ENCODE data around the gene SSUH2. TPM values are rescaled to one million over a fixed set of nuclear protein-coding genes. Genes with fewer than 3 reads are reported as not detected.

The SSUH2 gene
- total RNA-seq, 1 donor: not detected

DNA sequence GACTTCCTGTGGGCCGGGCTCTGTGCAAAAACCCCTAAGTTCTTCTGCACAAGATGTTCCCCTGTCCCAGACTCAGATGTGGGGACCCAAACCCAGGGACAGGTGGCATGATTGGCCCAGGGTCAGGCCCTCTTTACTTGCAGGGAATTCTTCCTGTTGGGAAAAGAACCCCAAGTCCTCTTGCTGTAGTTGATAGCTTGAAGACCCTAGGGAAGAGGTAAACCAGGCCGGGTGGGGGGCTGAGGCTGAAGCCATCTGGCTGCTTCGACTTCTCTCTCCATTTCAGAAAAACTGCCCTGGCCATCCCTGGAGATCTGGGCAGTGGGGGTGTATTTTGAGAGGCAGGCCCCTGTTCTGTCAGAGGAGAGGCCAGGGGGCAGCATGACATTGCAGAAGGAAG, 23.5 kb downstream of the SSUH2 start:
- no peak for DNase-seq (ENCODE audit: low read depth)
- no peak overlapping the region for H3K4me3 ChIP-seq (ENCODE audit: low read depth, low read length)
- TF ChIP-seq, protein P1, sequence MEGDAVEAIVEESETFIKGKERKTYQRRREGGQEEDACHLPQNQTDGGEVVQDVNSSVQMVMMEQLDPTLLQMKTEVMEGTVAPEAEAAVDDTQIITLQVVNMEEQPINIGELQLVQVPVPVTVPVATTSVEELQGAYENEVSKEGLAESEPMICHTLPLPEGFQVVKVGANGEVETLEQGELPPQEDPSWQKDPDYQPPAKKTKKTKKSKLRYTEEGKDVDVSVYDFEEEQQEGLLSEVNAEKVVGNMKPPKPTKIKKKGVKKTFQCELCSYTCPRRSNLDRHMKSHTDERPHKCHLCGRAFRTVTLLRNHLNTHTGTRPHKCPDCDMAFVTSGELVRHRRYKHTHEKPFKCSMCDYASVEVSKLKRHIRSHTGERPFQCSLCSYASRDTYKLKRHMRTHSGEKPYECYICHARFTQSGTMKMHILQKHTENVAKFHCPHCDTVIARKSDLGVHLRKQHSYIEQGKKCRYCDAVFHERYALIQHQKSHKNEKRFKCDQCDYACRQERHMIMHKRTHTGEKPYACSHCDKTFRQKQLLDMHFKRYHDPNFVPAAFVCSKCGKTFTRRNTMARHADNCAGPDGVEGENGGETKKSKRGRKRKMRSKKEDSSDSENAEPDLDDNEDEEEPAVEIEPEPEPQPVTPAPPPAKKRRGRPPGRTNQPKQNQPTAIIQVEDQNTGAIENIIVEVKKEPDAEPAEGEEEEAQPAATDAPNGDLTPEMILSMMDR (IDR thresholded peaks at IDR 0.05; ENCODE audit: insufficient read depth, low read length): no peak

DNA sequence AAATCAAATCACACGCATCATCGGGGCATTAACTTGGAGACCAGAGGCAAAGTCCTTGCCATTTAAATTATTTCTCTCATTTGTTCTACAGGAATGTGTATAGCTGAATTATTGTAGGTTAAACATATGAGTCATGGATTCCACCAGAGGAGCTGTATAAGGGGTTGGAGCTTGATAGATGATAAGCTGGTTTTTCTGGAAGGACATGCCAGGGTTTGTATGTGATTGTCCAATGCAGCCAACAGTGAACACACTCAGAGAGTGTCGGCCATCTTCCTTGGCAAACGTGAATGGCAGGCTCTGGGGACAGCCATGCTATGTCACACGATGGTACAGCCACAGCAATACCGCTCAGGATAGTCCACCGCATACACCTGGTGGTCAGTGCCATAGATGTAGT, 25.1 kb downstream of the SSUH2 start:
- TF ChIP-seq, protein P1 (IDR thresholded peaks at IDR 0.05; ENCODE audit: insufficient read depth, low read length): no peak
- no peak overlapping the region for H3K4me3 ChIP-seq (ENCODE audit: low read depth, low read length)
- DNase-seq (ENCODE audit: low read depth): peak; percentile 66

DNA sequence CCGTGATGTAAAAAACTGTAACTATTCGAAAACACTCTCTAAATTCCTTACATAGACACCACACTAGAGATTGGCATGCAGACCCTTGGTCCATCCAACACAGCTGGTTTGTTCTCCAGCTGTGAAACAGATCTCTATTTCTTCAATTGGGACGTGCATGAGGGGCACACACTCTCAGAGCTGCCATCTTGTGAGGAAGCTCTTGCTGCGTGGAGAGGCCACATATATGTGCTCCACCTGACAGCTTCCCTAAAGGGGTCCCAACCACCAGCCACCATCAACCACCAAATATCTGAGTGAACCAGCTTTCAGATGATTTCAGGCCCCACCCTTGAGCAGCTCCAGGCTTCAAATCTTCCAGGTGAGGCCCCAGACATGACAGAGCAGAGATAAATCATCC, 25.6 kb downstream of the SSUH2 start:
- TF ChIP-seq, protein P1 (IDR thresholded peaks at IDR 0.05; ENCODE audit: insufficient read depth, low read length): no peak
- H3K4me3 ChIP-seq (ENCODE audit: low read depth, low read length): no peak overlapping the region
- no peak for DNase-seq (ENCODE audit: low read depth)

DNA sequence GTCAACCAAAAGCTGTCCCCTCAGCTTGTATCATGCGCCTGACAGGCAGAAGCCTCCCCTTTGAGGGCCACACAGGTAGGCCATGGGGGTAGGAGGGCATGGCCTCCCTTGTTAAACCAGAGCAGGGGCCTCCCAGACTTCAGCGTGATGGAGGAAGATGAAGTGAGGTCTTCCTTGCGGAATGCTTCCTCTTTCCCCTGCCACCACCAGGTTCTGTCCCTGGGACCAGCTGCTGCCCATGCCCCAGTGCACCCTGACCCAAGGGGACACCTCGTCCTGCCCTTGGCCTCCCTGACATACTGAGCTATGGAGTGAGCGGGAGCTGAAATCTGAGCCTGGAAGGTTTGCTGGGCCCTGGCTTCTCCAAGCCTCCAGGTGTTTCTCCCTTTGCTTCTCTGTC, 26.7 kb downstream of the SSUH2 start:
- TF ChIP-seq, protein P1 (IDR thresholded peaks at IDR 0.05; ENCODE audit: insufficient read depth, low read length): no peak
- no peak overlapping the region for H3K4me3 ChIP-seq (ENCODE audit: low read depth, low read length)
- DNase-seq (ENCODE audit: low read depth): no peak

DNA sequence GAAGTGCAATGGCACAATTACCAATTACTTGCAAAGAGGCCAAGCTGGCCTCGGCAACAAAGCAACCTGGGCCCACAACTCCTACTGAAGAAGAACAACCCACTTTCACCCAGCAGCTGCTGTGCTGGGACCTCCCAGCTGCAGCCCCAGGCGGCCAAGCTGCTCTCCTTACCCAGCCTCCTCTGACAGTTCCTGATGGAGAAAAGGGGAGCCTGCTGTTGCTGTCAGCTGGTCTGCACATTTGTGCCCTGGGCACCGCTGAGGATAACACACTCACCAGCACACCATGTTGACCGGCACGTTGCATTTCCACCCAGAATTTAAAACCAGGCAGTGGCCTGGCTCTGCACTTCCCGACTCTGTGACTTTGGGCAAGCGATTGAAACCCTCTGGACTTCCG, 33.6 kb downstream of the SSUH2 start:
- no peak for DNase-seq (ENCODE audit: low read depth)
- TF ChIP-seq, protein P1 (IDR thresholded peaks at IDR 0.05; ENCODE audit: insufficient read depth, low read length): no peak
- no peak overlapping the region for H3K4me3 ChIP-seq (ENCODE audit: low read depth, low read length)

DNA sequence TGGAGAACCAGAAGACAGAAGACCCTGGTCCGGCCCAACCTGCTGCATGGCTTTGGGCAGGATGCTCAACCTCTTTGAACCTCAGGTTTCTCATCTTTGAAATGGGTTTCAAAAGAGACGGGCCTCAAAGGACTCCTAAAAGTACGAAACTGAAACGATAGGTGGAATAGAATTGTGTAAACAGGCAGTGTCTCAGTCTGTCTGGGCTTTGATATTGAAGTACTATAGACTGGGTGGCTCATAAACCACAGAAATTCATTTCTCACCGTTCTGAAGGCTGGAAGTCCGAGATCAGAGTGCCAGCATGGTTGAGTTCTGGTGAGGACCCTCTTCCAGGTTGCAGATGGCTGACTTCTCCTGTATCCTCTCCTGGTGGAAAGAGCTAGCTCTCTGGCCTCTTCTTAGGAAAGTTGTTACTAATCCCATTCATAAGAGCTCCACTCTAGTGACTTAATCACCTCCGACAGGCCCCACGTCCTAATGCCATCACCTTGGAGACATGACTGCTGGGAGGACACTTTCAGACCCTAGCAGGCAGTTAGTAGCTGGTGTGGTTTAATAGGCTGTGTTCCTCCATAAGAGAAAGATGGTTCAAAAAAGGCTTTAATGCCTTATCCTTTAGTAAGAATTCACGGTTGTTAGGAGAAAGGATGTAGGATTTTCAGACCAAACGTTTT, 35.7 kb downstream of the SSUH2 start:
- TF ChIP-seq, protein P1 (IDR thresholded peaks at IDR 0.05; ENCODE audit: insufficient read depth, low read length): no peak
- H3K4me3 ChIP-seq (ENCODE audit: low read depth, low read length): no peak overlapping the region
- no peak for DNase-seq (ENCODE audit: low read depth)
